Ureter (tissue), 1 donor: Measurements from ENCODE around the gene UBTF. TPM values are rescaled to one million over a fixed set of nuclear protein-coding genes. Genes with fewer than 3 reads are reported as not detected.

ENCODE experiments used
- DNase-seq: peaks from one replicate; pipeline ENCODE4 v3.0.0-alpha.2; 2020; ENCODE audit warnings: low spot score
- total RNA-seq: library from RNA; stranded (reverse); gene quantifications from one replicate; pipeline ENCODE4 v1.2.4, GENCODE V29; 2023
- donor health status: DM: yes; HTN: yes; CAD: no.

The UBTF gene
- total RNA-seq, 1 donor from 2014 or later, result 108 TPM

GRCh38 chr17:44170499-44171201 lies 48.8 kb downstream of the UBTF start, which contains the start of gene ASB16:
ASB16 (plus strand) TSS chr17:44170704; CDS start chr17:44170790, 86 bp downstream.
- DNase-seq, result no peak

GRCh38 chr17:44170135-44170498 lies 49.4 kb downstream of the UBTF start:
- no peak for DNase-seq

GRCh38 chr17:44167181-44167861 lies 52.2 kb downstream of the UBTF start:
- no peak for DNase-seq

GRCh38 chr17:44164476-44164875 lies 55.0 kb downstream of the UBTF start:
- no peak for DNase-seq

GRCh38 chr17:44159519-44160210 lies 59.8 kb downstream of the UBTF start:
- DNase-seq, result no peak

- no peak for DNase-seq
Observed at GRCh38 chr17:44155488-44155887, 64.0 kb downstream of the UBTF start.

Other genes starting within 250 kb of the UBTF start
- gene NAGS, start 215.1 kb downstream of the UBTF start, total RNA-seq, result 2.2 TPM
- gene TMEM101, start 204.7 kb downstream of the UBTF start, total RNA-seq, result 20.3 TPM
- 62.5 TPM for gene LSM12, start 153.0 kb downstream of the UBTF start, total RNA-seq
- gene G6PC3, start 148.9 kb downstream of the UBTF start, total RNA-seq, result 76.2 TPM
- 36.3 TPM for gene HDAC5, start 96.0 kb downstream of the UBTF start, total RNA-seq
- gene HROB, start 77.7 kb downstream of the UBTF start, total RNA-seq, result 1.3 TPM
- gene ASB16, start 49.0 kb downstream of the UBTF start, total RNA-seq, result 0.36 TPM
- 41.4 TPM for gene TMUB2, start 32.7 kb downstream of the UBTF start, total RNA-seq
- gene ATXN7L3, start 19.8 kb downstream of the UBTF start, total RNA-seq, result 66.7 TPM
- gene SLC4A1, start 48.5 kb upstream of the UBTF start, total RNA-seq, result 0.08 TPM
- gene RUNDC3A, start 88.9 kb upstream of the UBTF start, total RNA-seq, result 1.3 TPM
- gene SLC25A39, start 105.1 kb upstream of the UBTF start, total RNA-seq, result 135 TPM
- 341 TPM for gene GRN, start 125.6 kb upstream of the UBTF start, total RNA-seq
- 0.78 TPM for gene FAM171A2, start 144.2 kb upstream of the UBTF start, total RNA-seq
- gene ITGA2B, start 170.0 kb upstream of the UBTF start, total RNA-seq, result 1.1 TPM